Measurements from ENCODE around the gene ADARB2.
A peak's percentile ranks its signal among the peaks of the same experiment; 100 is the strongest.

The ADARB2 gene

GRCh38 chr10:1660815-1661214, 76.5 kb downstream of the ADARB2 start:
- no peak for DNase-seq

- DNase-seq: no peak
Observed at GRCh38 chr10:1660386-1660785, 76.9 kb downstream of the ADARB2 start.

- DNase-seq: no peak
Observed at GRCh38 chr10:1659221-1659791, 78.0 kb downstream of the ADARB2 start.

- no peak for DNase-seq
Observed at GRCh38 chr10:1658658-1659057, 78.7 kb downstream of the ADARB2 start.

- no peak for DNase-seq
Observed at GRCh38 chr10:1657479-1657878, 79.8 kb downstream of the ADARB2 start.

GRCh38 chr10:1655367-1655766, 82.0 kb downstream of the ADARB2 start:
- no peak for DNase-seq

GRCh38 chr10:1654811-1655356, 82.4 kb downstream of the ADARB2 start:
- DNase-seq: no peak

- DNase-seq: no peak
Observed at GRCh38 chr10:1654247-1654646, 83.1 kb downstream of the ADARB2 start.

GRCh38 chr10:1653321-1653720, 84.0 kb downstream of the ADARB2 start:
- no peak for DNase-seq

- no peak for DNase-seq
Observed at GRCh38 chr10:1652151-1652550, 85.2 kb downstream of the ADARB2 start.

GRCh38 chr10:1651270-1651966, 85.9 kb downstream of the ADARB2 start:
- no peak for DNase-seq

GRCh38 chr10:1650542-1651269, 86.6 kb downstream of the ADARB2 start:
- no peak for DNase-seq

GRCh38 chr10:1648648-1649047, 88.7 kb downstream of the ADARB2 start:
- no peak for DNase-seq

- DNase-seq: no peak
Observed at GRCh38 chr10:1646332-1646731, 91.0 kb downstream of the ADARB2 start.

- no peak for DNase-seq
Observed at GRCh38 chr10:1645896-1646295, 91.4 kb downstream of the ADARB2 start.

- no peak for DNase-seq
Observed at GRCh38 chr10:1644191-1644711, 93.1 kb downstream of the ADARB2 start.

GRCh38 chr10:1643908-1644179, 93.5 kb downstream of the ADARB2 start:
- DNase-seq: no peak

GRCh38 chr10:1643161-1643907, 94.0 kb downstream of the ADARB2 start:
- DNase-seq: peak; percentile 58

- DNase-seq: no peak
Observed at GRCh38 chr10:1642600-1643160, 94.6 kb downstream of the ADARB2 start.

GRCh38 chr10:1641402-1641801, 95.9 kb downstream of the ADARB2 start:
- DNase-seq: no peak

- DNase-seq: peak; percentile 83
Observed at GRCh38 chr10:1638889-1639419, 98.4 kb downstream of the ADARB2 start.

GRCh38 chr10:1635340-1635739, 102.0 kb downstream of the ADARB2 start:
- DNase-seq: no peak

- DNase-seq: no peak
Observed at GRCh38 chr10:1634239-1634638, 103.1 kb downstream of the ADARB2 start.

Data from DMS53 (cell line).